Measurements from ENCODE around the gene MOSMO.

- TF ChIP-seq CTCF (IDR thresholded peaks at IDR 0.05): no peak
- no peak for TF ChIP-seq POLR2A (IDR thresholded peaks at IDR 0.05)
- TF ChIP-seq EP300 (IDR thresholded peaks at IDR 0.05; ENCODE audit: low read depth): no peak
Measured at GRCh38 chr16:22016927-22017326, 9.0 kb downstream of the MOSMO start.
